Fibroblast of skin of abdomen (primary cell): ENCODE measurements around the gene MILR1.

ENCODE experiments used
- DNase-seq: peaks from one replicate; pipeline ENCODE4 v3.0.0-alpha.2; 2013

The MILR1 gene

DNA sequence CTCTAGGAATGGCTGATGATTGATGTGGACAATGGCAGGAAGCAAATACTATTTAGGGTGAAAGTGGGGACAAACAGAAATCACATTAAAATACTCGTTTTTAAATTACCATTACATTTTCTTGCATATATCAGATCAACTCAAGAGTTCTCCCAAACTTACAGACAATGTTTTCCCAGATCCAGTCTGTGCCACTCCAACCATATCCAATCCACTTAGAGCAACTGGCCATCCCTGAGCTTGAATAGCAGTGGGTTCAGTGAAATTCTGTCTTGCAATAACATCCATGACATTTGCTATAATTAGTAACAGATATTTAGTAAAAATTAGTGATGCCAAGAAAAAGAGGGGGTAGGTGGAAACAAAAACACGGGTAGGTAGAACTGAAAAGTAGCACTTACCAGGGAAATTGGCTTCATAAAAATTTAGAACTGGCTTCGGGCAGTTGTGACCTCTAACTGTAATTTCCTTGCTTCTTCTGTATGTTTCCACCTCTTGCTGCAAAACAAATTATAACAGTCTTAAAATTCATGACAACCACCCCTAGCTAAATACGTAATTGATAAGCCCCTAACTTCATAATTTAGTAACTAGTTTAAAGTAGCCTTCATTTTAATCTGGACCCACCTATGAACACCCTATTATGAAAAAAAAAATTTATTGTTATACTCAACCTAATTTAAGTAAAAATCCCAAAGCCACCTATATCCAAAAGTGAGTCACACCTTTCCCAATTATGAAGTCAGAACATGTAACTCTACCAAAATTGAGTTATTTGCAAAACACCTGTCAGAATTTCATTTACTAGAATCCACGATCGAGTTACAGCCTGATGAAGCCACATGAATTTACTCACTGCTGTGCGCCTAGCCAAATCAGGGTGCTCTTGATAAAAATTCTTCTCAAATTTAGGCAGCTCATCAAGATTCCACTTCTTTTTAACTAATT, 55.2 kb downstream of the MILR1 start:
- no peak for DNase-seq

GRCh38 chr17:64504769-64505339, 55.9 kb downstream of the MILR1 start:
- DNase-seq: peak; percentile 39

DNA sequence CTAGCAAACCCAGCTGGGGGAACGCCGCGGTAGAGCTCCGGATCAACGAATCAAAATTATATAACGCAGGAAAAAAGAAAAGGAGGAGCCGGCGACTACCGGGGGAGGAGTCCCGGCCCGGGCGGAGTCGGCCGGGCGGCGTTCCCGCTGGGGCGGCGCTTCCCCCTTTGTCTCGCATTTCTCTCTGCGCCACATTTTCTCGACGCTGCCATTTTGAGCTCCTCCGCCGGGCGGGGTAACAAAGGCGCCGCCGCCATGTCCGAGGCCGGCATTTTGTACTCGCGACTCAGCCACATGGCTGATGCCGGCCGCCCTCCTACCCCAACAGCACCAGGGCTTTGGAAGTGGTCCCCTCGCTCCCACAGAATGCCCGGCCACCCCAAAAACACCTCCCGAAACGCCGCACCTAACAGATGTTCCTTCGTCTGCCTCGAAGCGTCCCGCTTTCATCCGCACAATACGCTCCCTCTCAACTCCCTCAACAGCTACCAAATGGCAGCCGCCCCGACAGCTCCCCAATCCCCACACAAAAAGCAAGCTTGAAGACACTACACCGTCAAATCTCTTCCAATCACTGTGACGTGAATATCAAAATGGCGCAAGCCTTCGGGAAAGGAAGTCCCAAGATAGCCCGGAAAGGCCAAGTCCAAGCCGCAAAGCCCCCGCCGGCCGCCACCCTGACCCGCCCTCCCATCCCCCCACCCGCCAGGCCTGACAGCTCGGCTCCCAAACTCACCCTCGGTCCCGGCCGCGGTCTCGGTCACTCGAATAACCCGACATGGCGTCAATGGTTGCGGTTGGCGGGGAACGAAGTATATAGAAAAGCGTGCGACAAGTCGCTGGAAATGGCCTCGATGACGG, 56.7 kb downstream of the MILR1 start:
- peak; percentile 92 for DNase-seq

DNA sequence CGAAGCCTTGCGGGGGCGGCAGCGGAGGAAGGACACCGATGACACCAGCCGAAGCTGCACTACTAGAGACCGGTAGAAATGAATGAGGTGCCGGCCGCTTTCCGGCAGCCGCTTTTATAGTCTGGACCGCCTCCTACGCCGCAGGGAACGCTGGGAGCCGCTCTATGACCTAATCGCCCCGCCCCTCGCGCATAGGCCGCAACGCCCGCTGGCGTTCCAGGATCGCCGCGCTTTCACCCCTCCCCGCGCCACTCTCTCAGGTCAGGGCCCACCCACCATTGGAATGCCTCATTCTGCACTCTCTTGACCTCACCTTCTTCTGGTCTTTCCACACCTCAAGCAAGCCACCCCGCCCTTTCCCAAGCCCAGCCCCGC, 57.3 kb downstream of the MILR1 start, which contains the start of gene DDX5:
Gene DDX5, minus strand, starts transcription at position 89 of the 375 bp plus-strand sequence. CDS start 170 bp downstream, outside the sequence.
- peak; percentile 97 for DNase-seq

DNA sequence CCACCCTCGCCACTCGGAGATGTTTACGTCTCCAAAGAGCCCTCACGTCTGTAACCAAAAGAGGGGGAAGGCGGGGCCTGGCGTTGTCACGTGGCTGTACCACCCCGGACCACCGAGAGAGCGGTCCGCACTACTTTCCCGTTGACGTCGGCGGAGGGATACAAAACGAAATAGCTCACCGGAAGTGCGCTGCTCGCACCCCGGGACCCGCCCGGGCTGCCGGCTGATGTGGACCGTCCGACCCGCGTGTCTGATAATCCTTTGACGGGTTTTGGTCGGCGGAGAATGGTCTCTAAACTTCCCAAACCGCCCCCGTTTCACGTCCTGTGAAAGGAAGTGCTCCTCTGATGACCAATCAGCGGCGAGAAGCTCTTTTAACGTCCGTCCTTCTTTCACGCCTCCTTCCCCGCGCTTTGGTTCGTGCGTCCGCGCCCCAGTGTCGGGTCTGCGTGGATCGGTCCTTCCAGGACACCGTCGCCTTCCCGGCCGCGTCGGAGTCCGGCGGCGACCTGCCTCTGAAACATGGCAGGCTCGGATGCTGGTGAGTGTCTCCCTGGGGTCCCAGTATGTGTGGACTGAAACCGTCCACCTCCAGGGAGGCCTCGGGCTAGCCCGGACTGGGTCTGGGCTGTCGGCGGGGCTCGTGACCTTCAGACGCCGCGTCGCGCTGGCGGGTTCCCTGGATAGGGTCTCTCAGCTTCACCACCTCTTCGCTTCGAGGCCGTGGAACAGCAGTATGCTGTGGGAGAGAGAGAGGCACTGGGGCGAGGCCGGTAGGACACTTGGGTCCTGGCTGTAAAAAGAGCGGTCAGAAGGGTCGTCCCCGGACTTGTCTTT, 57.9 kb downstream of the MILR1 start, which contains the start of gene CEP95:
Gene CEP95, plus strand, starts transcription at position 402 of the 837 bp plus-strand sequence. Its CDS starts 121 bp downstream, at position 523.
- DNase-seq: peak; percentile 99

- peak; percentile 68 for DNase-seq
These were observed 58.5 kb downstream of the MILR1 start for GRCh38 chr17:64507413-64507782.

- no peak for DNase-seq
These were observed 59.8 kb downstream of the MILR1 start for GRCh38 chr17:64508683-64509082.

DNA sequence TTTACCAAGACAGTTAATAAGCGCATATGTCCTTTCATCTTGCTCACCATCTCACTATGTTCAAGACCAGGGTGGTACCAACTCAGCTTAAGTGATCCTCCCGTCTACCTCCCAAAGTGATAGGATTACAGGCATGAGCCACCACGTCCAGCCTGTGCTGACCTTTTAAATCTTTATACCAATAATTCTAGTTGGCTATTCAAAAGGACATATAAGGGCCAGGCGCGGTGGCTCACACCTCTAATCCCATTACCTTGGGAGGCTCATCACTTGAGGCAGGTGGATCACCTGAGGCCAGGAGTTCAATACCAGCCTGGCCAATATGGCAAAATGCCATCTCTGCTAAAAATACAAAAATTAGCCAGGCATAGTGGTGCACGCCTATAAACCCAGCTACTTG, 60.3 kb downstream of the MILR1 start:
- DNase-seq: no peak

- DNase-seq: no peak
These were observed 66.5 kb downstream of the MILR1 start for GRCh38 chr17:64515419-64515818.

DNA sequence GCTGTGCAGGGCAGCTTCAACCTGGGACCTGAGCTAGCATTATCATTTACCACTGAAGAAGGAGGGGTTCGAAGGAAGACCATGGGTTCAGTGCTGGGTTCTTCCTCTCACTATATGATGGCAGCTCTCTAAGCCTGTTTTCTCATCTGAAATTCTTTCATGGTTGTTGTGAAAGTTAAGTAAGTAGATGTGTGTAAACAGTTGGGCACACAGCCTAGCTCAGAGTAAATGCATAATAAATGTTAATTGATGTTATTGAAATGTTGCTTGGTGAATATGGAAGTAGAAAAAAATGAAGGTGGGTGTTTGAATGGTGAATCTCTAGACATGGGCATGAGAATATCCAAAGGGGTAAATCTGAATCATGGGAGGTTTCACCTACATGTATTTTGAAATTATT, 66.9 kb downstream of the MILR1 start:
- no peak for DNase-seq
